GM12878 (cell line): ENCODE measurements around the gene MGP. TPM values are rescaled to one million over a fixed set of nuclear protein-coding genes. Genes with fewer than 3 reads are reported as not detected.

ENCODE experiments used
- ATAC-seq: fragments of 200-7000 bp; cut with Tn5 transposase; 3 replicates; pipeline ENCODE4 v1.9.1; 2020; ENCODE audit warnings: mild to moderate bottlenecking, moderate library complexity
- BruUV-seq: library from RNA; stranded (reverse); fragments of 400-500 nt; replicated peaks from 2 replicates; lab custom pipeline; 2021; lab: Mats Ljungman, UMichigan
- CTCF ChIA-PET: fragments of 300-600 bp; sonication (Branson Sonifier 250); formaldehyde crosslinking; extraction: SDS; loops from one replicate; lab custom pipeline; 2021; ENCODE audit warnings: inconsistent platforms; lab: Yijun Ruan, JAX
- POLR2A ChIA-PET: fragments of 350-600 bp; formaldehyde crosslinking; extraction: SDS; loops from one replicate; lab custom pipeline; 2021; ENCODE audit warnings: inconsistent platforms; lab: Charles Lee
- RAD21 ChIA-PET: fragments of 300-600 bp; sonication (Branson Sonifier 250); formaldehyde crosslinking; loops from one replicate; lab custom pipeline; 2023; ENCODE audit warnings: antibody characterized with exemption; ENCODE audit not compliant: unreplicated experiment; lab: Charles Lee
- SMC1A ChIA-PET: fragments of 300-600 bp; sonication (Branson Sonifier 250); formaldehyde crosslinking; loops from one replicate; lab custom pipeline; 2023; ENCODE audit not compliant: unreplicated experiment, uncharacterized antibody; lab: Charles Lee
- DNase-seq: peaks from one replicate; pipeline ENCODE4 v3.0.0-alpha.2; 2011; ENCODE audit warnings: low read depth, low spot score
- FAIRE-seq: peaks from 3 replicates; lab custom pipeline; 2011; peaks lifted over from hg19 to GRCh38; lab: Jason Lieb, UNC
- H2AFZ ChIP-seq: 2 replicates; pipeline ENCODE4 v1.6.0; 2011; ENCODE audit warnings: low read depth, low read length, control low read depth; ENCODE audit not compliant: control insufficient read depth
- H3K27ac ChIP-seq: 2 replicates; pipeline ENCODE4 v1.5.1; 2011; ENCODE audit warnings: control low read depth; ENCODE audit not compliant: control insufficient read depth, insufficient read depth
- H3K27me3 ChIP-seq, 2 experiments: replicated peaks in 1 of 2; 2 replicates each; pipeline versions ENCODE4 v1.6.0 to v1.6.1; 2011; ENCODE audit warnings: low read length in 1 of 2; ENCODE audit not compliant: control insufficient read depth in 2 of 2, insufficient read depth in 2 of 2
- H3K36me3 ChIP-seq, 2 experiments: 2 replicates each; pipeline ENCODE4 v1.5.1; 2011; ENCODE audit warnings: low read length in 1 of 2; ENCODE audit not compliant: control insufficient read depth in 2 of 2, insufficient read depth in 2 of 2
- H3K4me1 ChIP-seq: 2 replicates; pipeline ENCODE4 v1.6.1; 2011; ENCODE audit warnings: mild to moderate bottlenecking, low read length, moderate library complexity, mixed read lengths; ENCODE audit not compliant: control insufficient read depth, insufficient read depth
- H3K4me2 ChIP-seq: 2 replicates; pipeline ENCODE4 v1.6.0; 2011; ENCODE audit warnings: control low read depth; ENCODE audit not compliant: control insufficient read depth, insufficient read depth
- H3K4me3 ChIP-seq: fragments of 200-600 bp; sonication (generic); 2 replicates; pipeline ENCODE4 v1.5.1; 2016
- H3K79me2 ChIP-seq: 2 replicates; pipeline ENCODE4 v1.6.0; 2011; ENCODE audit warnings: low read length; ENCODE audit not compliant: control insufficient read depth, insufficient read depth
- H3K9ac ChIP-seq: 2 replicates; pipeline ENCODE4 v1.8.0; 2011; ENCODE audit warnings: low read length, control low read depth, mixed read lengths; ENCODE audit not compliant: control insufficient read depth, insufficient read depth
- H3K9me3 ChIP-seq: replicated peaks from 3 replicates; pipeline ENCODE4 v1.5.1; 2011; ENCODE audit warnings: mild to moderate bottlenecking, low read length; ENCODE audit not compliant: control insufficient read depth, insufficient read depth
- H4K20me1 ChIP-seq: 2 replicates; pipeline ENCODE4 v1.6.0; 2011; ENCODE audit not compliant: control insufficient read depth, insufficient read depth
- ATF7 ChIP-seq: fragments of 450-650 bp; IDR thresholded peaks from 2 replicates; pipeline ENCODE4 v1.6.1; 2016; ENCODE audit warnings: low read depth, mild to moderate bottlenecking
- ESRRA ChIP-seq: IDR thresholded peaks from 2 replicates; pipeline ENCODE4 v1.6.1; 2012; ENCODE audit warnings: mild to moderate bottlenecking, low read length, improper control_type of control experiment
- FOXM1 ChIP-seq: IDR thresholded peaks from 2 replicates; pipeline ENCODE4 v1.6.1; 2012; ENCODE audit warnings: low read depth, mild to moderate bottlenecking, inconsistent platforms, low read length, moderate library complexity
- HDGF ChIP-seq: fragments of 450-650 bp; IDR thresholded peaks from 2 replicates; pipeline ENCODE4 v1.6.1; 2016; ENCODE audit warnings: antibody characterized with exemption
- MEF2B ChIP-seq: fragments of 450-650 bp; IDR thresholded peaks from 2 replicates; pipeline ENCODE4 v1.6.1; 2018; ENCODE audit warnings: mild to moderate bottlenecking, moderate library complexity; ENCODE audit not compliant: partially characterized antibody, poor library complexity, severe bottlenecking
- SIN3A ChIP-seq: IDR thresholded peaks from 2 replicates; pipeline ENCODE4 v1.6.1; 2012; ENCODE audit warnings: low read depth, low read length, improper control_type of control experiment
- SMAD1 ChIP-seq: fragments of 450-650 bp; IDR thresholded peaks from 2 replicates; pipeline ENCODE4 v1.6.1; 2018; ENCODE audit warnings: mild to moderate bottlenecking, low read depth; ENCODE audit not compliant: partially characterized antibody
- SREBF1 ChIP-seq: IDR thresholded peaks from 2 replicates; pipeline ENCODE4 v1.6.1; 2012; ENCODE audit warnings: mild to moderate bottlenecking, low read length
- ZBED1 ChIP-seq: IDR thresholded peaks from 2 replicates; pipeline ENCODE4 v1.6.1; 2016; ENCODE audit warnings: borderline replicate concordance
- ZNF217 ChIP-seq: fragments of 450-650 bp; IDR thresholded peaks from 2 replicates; pipeline ENCODE4 v1.6.1; 2017; ENCODE audit warnings: antibody characterized with exemption, mild to moderate bottlenecking
- WGBS: methylation state at CpG from one replicate; pipeline ENCODE4 v1.1.6; 2016; ENCODE audit warnings: low lambda C conversion rate; ENCODE audit not compliant: insufficient replicate concordance, insufficient coverage; ENCODE audit errors: missing lambda C conversion rate; 5-methylcytosine and 5-hydroxymethylcytosine counted together
- in situ Hi-C: fragments of 300-500 bp; cut with MboI; formaldehyde crosslinking; loops from 9 replicates; pipeline ENCODE4 v1.14.3; 2018; ENCODE audit warnings: mixed read lengths
- intact Hi-C: fragments of 100-400 bp; cut with micrococcal nuclease; formaldehyde crosslinking; loops from one replicate; pipeline ENCODE4 v1.14.2; 2022; ENCODE audit not compliant: unreplicated experiment
- polyA plus RNA-seq, 11 experiments: library from polyadenylated mRNA; depleted of rRNA in 4 of 11; unstranded in 6 of 11; stranded (reverse) in 5 of 11; fragments of >200 nt; fragmentation: Nextera tagmentation in 4 of 11; fragmentation: Illumina TruSeq in 1 of 11; extraction: Ambion mirVana in 4 of 11; extraction: Trizol in 1 of 11; gene quantifications; 1 replicate in 1 of 11; 2 replicates in 10 of 11; pipeline versions ENCODE4 v1.2.1 to v1.2.3, GENCODE V29; 2011 to 2016; ENCODE audit warnings: inconsistent platforms in 2 of 11, missing spikeins in 2 of 11, low read depth in 1 of 11
- total RNA-seq, 4 experiments: library from RNA; depleted of rRNA in 3 of 4; stranded (reverse); fragments of >200 nt in 3 of 4; fragmentation: Illumina TruSeq in 1 of 4; extraction: Trizol in 1 of 4; gene quantifications; 2 replicates each; pipeline versions ENCODE4 v1.2.1 to v1.2.3, GENCODE V29; 2013 to 2021
- TF ChIP-seq, protein P1 (sequence below): fragments of 450-650 bp; IDR thresholded peaks from 2 replicates; pipeline ENCODE4 v1.6.1; 2017; ENCODE audit warnings: mild to moderate bottlenecking, moderate library complexity
- TF ChIP-seq, protein P2 (sequence below): fragments of 150-350 bp; IDR thresholded peaks from 2 replicates; pipeline ENCODE4 v1.6.1; 2016; ENCODE audit warnings: low read depth, low read length
- TF ChIP-seq, protein P3 (sequence below): fragments of 450-650 bp; IDR thresholded peaks from 2 replicates; pipeline ENCODE4 v1.6.1; 2017; ENCODE audit warnings: borderline replicate concordance

Gene MGP
- total and polyA plus RNA-seq, 10 of the 15 experiments (the other 5 are each of a cell fraction or from before 2014, with no cell fraction given): 0.21 to 1.2 TPM; not detected in 8

DNA sequence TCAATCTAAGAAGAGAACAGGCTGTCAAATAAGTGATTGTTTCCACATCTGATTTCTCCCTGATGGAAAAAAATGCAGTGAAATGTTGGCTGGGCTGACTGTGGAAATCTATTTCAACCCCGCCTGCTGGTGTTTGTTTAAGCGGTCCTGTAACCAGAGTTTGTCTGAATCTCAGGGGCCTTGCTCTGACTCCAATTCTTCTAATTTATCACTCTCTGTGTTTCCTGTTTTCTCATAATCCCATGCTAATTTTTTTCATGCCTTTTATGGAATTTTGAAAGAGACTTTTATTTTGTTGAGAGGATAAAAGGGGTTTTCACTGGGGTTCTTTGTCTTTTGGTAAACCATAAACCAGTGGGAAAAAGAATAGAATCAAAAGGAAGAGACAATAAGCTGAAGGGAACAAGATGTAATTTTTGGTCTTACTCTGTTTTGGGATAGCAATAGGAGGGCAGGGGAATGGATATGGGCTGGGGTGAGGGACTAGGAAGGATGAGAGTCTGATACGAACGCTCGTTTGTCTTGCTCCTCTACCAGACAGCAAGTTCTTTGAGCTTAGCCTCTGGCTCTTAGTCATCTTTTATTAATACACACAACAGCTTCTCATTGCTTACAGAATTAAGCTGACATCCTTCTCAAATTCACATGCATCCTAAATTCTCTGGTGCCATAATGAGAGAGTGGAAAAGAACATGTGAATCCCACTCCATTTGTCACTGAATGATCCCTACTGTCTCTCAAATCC lies 8.0 kb upstream of the MGP start:
- Histone ChIP-seq H3K9ac (no peak overlapping the region), H3K79me2 (no peaks in the 10 kb centered on the region), H3K27ac (no peak overlapping the region), H3K36me3 (no peaks in the 10 kb centered on the region), H3K27me3 (no peaks in the 10 kb centered on the region; a peak in 1 of 4 replicates), H4K20me1 (no peaks in the 10 kb centered on the region), H3K4me3 (no peak overlapping the region), H3K4me1 (no peaks in the 10 kb centered on the region), H3K4me2 (no peak overlapping the region), H3K9me3 (no peaks in the 10 kb centered on the region), H2AFZ (no peak overlapping the region)
- in situ Hi-C loops: no loop called here
- FAIRE-seq: no peak
- ChIA-PET RAD21 (interaction anchor here (0.6 kb wide), 1 partner anchor 102 kb away, joined by 4 read pairs; no protein-coding TSS in a partner anchor), POLR2A (no interaction called here), CTCF (interaction anchor here (0.8 to 8.5 kb wide), 9 partner anchors 10 to 110 kb away, joined by 3 to 82 read pairs (median 5); no protein-coding TSS in a partner anchor), SMC1A (interaction anchor here (0.8 to 3.4 kb wide), 4 partner anchors 45 to 102 kb away, joined by 4 to 22 read pairs (median 9); partner anchors contain the start of genes ARHGDIB and ERP27)
- no peak for DNase-seq
- intact Hi-C loops: no loop called here
- BruUV-seq: no TSS peak
- ATAC-seq: no peak
- 47% methylated on average over 5 of the region's 5 CpGs for WGBS
- TF ChIP-seq SREBF1: no peak
- TF ChIP-seq, protein P1, sequence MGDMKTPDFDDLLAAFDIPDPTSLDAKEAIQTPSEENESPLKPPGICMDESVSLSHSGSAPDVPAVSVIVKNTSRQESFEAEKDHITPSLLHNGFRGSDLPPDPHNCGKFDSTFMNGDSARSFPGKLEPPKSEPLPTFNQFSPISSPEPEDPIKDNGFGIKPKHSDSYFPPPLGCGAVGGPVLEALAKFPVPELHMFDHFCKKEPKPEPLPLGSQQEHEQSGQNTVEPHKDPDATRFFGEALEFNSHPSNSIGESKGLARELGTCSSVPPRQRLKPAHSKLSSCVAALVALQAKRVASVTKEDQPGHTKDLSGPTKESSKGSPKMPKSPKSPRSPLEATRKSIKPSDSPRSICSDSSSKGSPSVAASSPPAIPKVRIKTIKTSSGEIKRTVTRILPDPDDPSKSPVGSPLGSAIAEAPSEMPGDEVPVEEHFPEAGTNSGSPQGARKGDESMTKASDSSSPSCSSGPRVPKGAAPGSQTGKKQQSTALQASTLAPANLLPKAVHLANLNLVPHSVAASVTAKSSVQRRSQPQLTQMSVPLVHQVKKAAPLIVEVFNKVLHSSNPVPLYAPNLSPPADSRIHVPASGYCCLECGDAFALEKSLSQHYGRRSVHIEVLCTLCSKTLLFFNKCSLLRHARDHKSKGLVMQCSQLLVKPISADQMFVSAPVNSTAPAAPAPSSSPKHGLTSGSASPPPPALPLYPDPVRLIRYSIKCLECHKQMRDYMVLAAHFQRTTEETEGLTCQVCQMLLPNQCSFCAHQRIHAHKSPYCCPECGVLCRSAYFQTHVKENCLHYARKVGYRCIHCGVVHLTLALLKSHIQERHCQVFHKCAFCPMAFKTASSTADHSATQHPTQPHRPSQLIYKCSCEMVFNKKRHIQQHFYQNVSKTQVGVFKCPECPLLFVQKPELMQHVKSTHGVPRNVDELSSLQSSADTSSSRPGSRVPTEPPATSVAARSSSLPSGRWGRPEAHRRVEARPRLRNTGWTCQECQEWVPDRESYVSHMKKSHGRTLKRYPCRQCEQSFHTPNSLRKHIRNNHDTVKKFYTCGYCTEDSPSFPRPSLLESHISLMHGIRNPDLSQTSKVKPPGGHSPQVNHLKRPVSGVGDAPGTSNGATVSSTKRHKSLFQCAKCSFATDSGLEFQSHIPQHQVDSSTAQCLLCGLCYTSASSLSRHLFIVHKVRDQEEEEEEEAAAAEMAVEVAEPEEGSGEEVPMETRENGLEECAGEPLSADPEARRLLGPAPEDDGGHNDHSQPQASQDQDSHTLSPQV: no peak
- TF ChIP-seq HDGF: no peak
- no peak for TF ChIP-seq FOXM1
- TF ChIP-seq MEF2B: no peak
- no peak for TF ChIP-seq SMAD1
- TF ChIP-seq ZNF217: no peak
- TF ChIP-seq ATF7: no peak
- TF ChIP-seq ESRRA: no peak
- TF ChIP-seq ZBED1: no peak
- TF ChIP-seq, protein P2, sequence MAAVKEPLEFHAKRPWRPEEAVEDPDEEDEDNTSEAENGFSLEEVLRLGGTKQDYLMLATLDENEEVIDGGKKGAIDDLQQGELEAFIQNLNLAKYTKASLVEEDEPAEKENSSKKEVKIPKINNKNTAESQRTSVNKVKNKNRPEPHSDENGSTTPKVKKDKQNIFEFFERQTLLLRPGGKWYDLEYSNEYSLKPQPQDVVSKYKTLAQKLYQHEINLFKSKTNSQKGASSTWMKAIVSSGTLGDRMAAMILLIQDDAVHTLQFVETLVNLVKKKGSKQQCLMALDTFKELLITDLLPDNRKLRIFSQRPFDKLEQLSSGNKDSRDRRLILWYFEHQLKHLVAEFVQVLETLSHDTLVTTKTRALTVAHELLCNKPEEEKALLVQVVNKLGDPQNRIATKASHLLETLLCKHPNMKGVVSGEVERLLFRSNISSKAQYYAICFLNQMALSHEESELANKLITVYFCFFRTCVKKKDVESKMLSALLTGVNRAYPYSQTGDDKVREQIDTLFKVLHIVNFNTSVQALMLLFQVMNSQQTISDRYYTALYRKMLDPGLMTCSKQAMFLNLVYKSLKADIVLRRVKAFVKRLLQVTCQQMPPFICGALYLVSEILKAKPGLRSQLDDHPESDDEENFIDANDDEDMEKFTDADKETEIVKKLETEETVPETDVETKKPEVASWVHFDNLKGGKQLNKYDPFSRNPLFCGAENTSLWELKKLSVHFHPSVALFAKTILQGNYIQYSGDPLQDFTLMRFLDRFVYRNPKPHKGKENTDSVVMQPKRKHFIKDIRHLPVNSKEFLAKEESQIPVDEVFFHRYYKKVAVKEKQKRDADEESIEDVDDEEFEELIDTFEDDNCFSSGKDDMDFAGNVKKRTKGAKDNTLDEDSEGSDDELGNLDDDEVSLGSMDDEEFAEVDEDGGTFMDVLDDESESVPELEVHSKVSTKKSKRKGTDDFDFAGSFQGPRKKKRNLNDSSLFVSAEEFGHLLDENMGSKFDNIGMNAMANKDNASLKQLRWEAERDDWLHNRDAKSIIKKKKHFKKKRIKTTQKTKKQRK: no peak
- TF ChIP-seq, protein P3, sequence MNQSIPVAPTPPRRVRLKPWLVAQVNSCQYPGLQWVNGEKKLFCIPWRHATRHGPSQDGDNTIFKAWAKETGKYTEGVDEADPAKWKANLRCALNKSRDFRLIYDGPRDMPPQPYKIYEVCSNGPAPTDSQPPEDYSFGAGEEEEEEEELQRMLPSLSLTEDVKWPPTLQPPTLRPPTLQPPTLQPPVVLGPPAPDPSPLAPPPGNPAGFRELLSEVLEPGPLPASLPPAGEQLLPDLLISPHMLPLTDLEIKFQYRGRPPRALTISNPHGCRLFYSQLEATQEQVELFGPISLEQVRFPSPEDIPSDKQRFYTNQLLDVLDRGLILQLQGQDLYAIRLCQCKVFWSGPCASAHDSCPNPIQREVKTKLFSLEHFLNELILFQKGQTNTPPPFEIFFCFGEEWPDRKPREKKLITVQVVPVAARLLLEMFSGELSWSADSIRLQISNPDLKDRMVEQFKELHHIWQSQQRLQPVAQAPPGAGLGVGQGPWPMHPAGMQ: no peak
- TF ChIP-seq SIN3A: no peak
